Tongue (tissue), 2 donors: ENCODE measurements around the gene ZNF260. TPM values are rescaled to one million over a fixed set of nuclear protein-coding genes. Genes with fewer than 3 reads are reported as not detected.
A peak's percentile ranks its signal among the peaks of the same experiment; 100 is the strongest.
"Not testable (repeated sequence)": the region's sequence is repeated elsewhere in the genome, so short reads cannot be mapped to it uniquely, and the experiment has no call there.

Source experiments
- DNase-seq: peaks from one replicate; pipeline ENCODE4 v3.0.0-alpha.2; 2015
- total RNA-seq: library from RNA; depleted of rRNA; stranded (reverse); fragments of >200 nt; gene quantifications from one replicate; pipeline ENCODE4 v1.2.3, GENCODE V29; 2014

The ZNF260 gene
- total RNA-seq: 28.3 TPM

GRCh38 chr19:36528194-36528920, at the start of gene ZNF260:
Gene ZNF260 (minus strand): TSS chr19:36528271. CDS start chr19:36515238, 13,033 bp downstream.
- DNase-seq: peak; percentile 99

- no peak for DNase-seq
These were observed 49.4 kb upstream of the ZNF260 start for GRCh38 chr19:36577271-36577996.

- peak; percentile 2 for DNase-seq
These were observed 46.7 kb upstream of the ZNF260 start for GRCh38 chr19:36574741-36575140.

- DNase-seq: peak; percentile 41
These were observed 46.0 kb upstream of the ZNF260 start for GRCh38 chr19:36573895-36574720.

- DNase-seq: peak; percentile 96
These were observed 45.2 kb upstream of the ZNF260 start, which contains the start of gene ZNF529 for GRCh38 chr19:36573020-36573894. Gene ZNF529 (minus strand): TSS chr19:36573292. CDS start chr19:36572346, 946 bp downstream.

DNA sequence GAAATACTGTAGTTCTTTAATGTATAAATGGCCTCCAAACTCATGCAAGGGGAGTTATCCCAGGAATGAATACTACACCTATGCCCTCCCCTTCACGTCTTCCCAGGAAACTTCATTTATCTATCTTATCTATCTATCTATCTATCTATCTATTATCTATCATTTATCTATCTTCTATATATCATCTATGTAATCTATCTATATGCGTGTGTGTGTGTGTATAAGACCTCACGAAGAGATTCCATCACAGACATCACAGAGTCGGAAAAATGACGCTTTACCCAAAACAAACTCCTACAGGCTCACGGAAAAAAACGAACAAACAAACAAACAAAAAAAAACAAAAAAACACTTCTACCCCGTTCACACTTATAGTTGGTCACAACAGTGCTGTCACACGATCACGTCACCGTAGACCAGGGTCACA, 44.5 kb upstream of the ZNF260 start:
- DNase-seq: no peak

GRCh38 chr19:36564391-36564790, 36.3 kb upstream of the ZNF260 start:
- DNase-seq: no peak

- no peak for DNase-seq
These were observed 19.1 kb upstream of the ZNF260 start for GRCh38 chr19:36547001-36547732.

DNA sequence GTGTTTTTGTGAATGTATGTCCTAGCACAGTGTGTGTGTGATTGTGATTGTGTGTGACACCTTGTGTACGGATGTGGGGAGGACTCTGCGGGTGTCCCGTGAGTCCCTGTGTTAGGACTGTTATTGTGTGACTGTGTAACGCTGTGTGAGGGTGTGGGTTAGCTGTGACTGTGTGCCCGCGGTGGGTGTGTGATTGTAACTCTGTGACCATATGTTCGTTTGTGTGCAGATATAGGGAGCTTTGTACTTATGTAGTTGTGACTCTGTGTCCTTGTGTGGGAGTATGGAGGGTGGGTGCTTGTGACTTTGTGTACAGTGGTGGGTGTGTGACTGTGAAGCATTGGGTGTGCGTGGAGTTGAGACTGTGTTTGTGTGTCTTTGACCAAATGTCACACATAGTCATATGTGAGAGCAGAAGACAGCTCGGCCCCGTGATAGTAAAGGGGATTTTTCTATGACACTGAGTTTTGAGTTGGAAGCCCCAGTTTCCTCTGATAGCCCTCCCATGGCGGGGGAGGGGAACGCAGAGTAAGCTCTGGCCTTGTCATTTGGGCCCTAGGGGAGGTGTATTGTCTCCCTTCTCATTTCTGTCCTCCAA, 949 bp upstream of the ZNF260 start:
- no peak for DNase-seq

GRCh38 chr19:36527873-36528193, 238 bp downstream of the ZNF260 start:
- DNase-seq: no peak

DNA sequence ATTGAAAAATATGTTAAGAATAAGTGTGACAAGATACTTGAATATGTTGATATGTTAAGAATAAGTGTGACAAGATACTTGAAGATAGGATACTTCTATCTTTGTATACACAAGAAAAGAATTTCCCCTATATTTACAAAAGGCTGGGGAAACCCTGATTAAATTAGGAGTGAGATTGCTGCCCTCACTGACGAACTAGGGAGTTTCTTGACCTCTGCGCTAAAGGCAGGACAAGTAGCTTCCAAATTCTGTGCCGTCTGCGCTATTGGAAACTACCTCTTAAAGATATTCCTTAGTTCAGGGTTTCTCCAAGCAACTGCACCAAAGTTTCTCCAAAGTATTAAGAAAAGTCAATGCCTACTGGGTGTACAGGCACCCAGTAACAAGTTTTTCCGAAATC, 730 bp downstream of the ZNF260 start:
- peak; percentile 16 for DNase-seq

- no peak for DNase-seq
These were observed 1.5 kb downstream of the ZNF260 start for GRCh38 chr19:36526581-36526980.

DNA sequence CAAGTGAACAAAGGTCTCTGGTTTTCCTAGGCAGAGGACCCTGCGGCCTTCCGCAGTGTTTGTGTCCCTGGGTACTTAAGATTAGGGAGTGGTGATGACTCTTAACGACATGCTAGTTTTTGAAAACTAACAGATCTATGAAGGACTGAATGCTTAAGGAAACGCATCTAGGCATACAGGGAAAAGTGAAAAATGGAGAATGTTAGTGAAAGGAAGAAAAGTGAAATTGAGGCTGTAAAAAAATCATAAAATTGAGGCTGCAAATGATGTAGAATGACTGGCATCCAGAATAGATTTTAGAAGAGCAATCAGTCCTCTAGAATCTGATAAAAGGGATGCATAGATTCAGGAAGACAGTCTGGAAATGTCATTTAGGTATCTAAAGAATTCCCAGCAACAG, 3.5 kb downstream of the ZNF260 start:
- no peak for DNase-seq

GRCh38 chr19:36514012-36514612, 14.0 kb downstream of the ZNF260 start:
- DNase-seq: no peak

DNA sequence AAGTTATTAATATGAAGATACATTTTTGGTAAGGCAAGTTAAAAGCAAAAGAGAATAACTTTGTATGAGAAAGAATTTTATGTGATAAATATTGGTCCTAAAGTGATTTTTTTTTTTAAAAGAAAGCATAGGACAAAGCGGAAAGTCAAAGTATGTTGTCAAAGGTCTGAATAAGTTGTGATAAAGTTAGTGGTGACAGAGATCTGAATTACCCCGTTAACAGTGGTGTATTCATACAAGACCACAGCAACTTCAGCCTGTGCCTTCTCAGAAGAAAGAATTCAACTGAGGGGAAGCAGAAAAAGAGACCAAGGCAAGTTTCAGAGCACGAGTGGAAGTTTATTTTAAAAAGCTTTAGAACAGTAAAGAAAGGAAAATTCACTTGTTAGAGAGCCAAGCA, 19.7 kb downstream of the ZNF260 start:
- DNase-seq: no peak

GRCh38 chr19:36501973-36502372, 26.1 kb downstream of the ZNF260 start:
- no peak for DNase-seq

DNA sequence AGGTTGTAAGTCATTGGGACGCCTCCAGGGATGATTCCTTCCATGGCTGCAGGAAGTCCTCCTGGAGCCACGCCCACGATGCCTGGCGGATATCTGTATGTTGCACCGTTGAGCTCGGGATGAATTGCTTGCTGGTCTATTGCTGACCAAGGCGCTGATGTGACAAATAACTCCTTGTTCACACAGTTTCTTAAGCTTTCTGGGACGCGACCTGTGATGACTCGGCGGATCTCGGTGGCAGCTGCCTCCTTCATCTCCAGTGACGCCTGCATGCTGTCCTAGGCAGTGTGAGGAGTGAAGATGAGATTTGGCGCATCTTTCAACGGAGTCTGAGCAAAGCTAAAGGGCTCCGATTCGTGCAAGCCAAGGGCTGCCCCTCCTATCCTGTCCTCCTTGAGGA, 31.1 kb downstream of the ZNF260 start:
- DNase-seq: no peak

DNA sequence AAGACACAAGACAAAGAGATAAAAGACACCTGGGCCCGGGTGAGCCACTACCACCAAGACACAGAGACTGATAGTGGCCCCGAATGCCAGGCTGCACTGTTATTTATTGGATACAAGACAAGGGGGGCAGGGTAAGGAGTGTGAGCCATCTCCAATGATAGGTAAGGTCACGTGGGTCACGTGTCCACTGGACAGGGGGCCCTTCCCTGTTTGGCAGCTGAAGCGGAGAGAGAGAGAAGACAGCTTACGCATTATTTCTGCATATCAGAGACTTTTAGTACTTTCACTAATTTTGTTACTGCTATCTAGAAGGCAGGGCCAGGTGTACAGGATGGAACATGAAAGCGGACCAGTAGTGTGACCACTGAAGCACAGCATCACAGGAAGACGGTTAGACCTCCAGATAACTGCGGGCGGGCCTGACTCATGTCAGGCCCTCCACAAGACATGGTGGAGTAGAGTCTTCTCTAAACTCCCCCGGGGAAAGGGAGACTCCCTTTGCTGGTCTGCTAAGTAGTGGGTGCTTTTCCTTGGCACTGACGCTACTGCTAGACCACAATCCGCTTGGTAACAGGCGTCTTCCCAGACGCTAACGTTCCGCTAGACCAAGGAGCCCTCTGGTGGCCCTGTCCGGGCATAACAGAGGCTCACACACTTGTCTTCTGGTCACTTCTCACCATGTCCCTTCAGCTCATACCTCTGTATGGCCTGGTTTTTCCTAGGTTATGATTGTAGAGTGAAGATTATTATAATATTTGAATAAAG, 35.2 kb downstream of the ZNF260 start:
- DNase-seq: peak; percentile 22

GRCh38 chr19:36490846-36491245, 37.2 kb downstream of the ZNF260 start:
- not testable (repeated sequence) for DNase-seq
